Neural progenitor cell (in vitro differentiated cells): ENCODE results near the gene PTGDR2. TPM values are rescaled to one million over a fixed set of nuclear protein-coding genes. Genes with fewer than 3 reads are reported as not detected.

ENCODE experiments used
- DNase-seq: peaks from one replicate; pipeline ENCODE4 v3.0.0-alpha.2; 2016; ENCODE audit warnings: low spot score
- H2AFZ ChIP-seq: fragments of 200-600 bp; sonication (generic); replicated peaks from 2 replicates; pipeline ENCODE4 v1.6.1; 2016; ENCODE audit warnings: antibody characterized with exemption
- H3F3A ChIP-seq: fragments of 200-600 bp; sonication (generic); 2 replicates; pipeline ENCODE4 v1.6.1; 2016; ENCODE audit warnings: antibody characterized with exemption, low read depth
- H3K27ac ChIP-seq: fragments of 200-600 bp; sonication (generic); 2 replicates; pipeline ENCODE4 v1.5.1; 2016; ENCODE audit warnings: mild to moderate bottlenecking
- H3K27me3 ChIP-seq: fragments of 200-600 bp; sonication (generic); 2 replicates; pipeline ENCODE4 v1.6.1; 2016; ENCODE audit warnings: mild to moderate bottlenecking, moderate library complexity
- H3K36me3 ChIP-seq: fragments of 200-600 bp; sonication (generic); 2 replicates; pipeline ENCODE4 v1.5.1; 2016
- H3K4me1 ChIP-seq: fragments of 200-600 bp; sonication (generic); 2 replicates; pipeline ENCODE4 v1.6.1; 2016; ENCODE audit warnings: mixed run types
- H3K4me2 ChIP-seq: fragments of 200-600 bp; sonication (generic); 2 replicates; pipeline ENCODE4 v1.6.1; 2016
- H3K4me3 ChIP-seq: fragments of 200-600 bp; sonication (generic); 2 replicates; pipeline ENCODE4 v1.5.1; 2016
- H3K79me2 ChIP-seq: fragments of 200-600 bp; sonication (generic); 2 replicates; pipeline ENCODE4 v1.6.1; 2016; ENCODE audit warnings: low read depth
- H3K9ac ChIP-seq: fragments of 200-600 bp; sonication (generic); 2 replicates; pipeline ENCODE4 v1.6.1; 2016
- H3K9me3 ChIP-seq: fragments of 200-600 bp; sonication (generic); 2 replicates; pipeline ENCODE4 v1.5.1; 2016; ENCODE audit warnings: low read depth
- H4K20me1 ChIP-seq: fragments of 200-600 bp; sonication (generic); 2 replicates; pipeline ENCODE4 v1.6.1; 2016; ENCODE audit warnings: low read depth
- H3K27ac Mint-ChIP-seq: 3 replicates; pipeline ENCODE4 v1.8.0; 2021; ENCODE audit warnings: mixed read lengths
- H3K27me3 Mint-ChIP-seq: 2 replicates; pipeline ENCODE4 v1.8.0; 2022; ENCODE audit warnings: low read depth, mild to moderate bottlenecking, inconsistent platforms, moderate library complexity, mixed read lengths; ENCODE audit not compliant: insufficient read depth
- H3K36me3 Mint-ChIP-seq: 3 replicates; pipeline ENCODE4 v1.8.0; 2021; ENCODE audit warnings: mixed read lengths
- H3K4me1 Mint-ChIP-seq: 3 replicates; pipeline ENCODE4 v1.8.0; 2021; ENCODE audit warnings: mixed read lengths
- H3K4me3 Mint-ChIP-seq: 3 replicates; pipeline ENCODE4 v1.8.0; 2021; ENCODE audit warnings: mild to moderate bottlenecking, moderate library complexity, mixed read lengths
- H3K9me3 Mint-ChIP-seq: 3 replicates; pipeline ENCODE4 v1.8.0; 2020; ENCODE audit warnings: mixed read lengths
- EZH2 ChIP-seq: fragments of 200-600 bp; sonication (generic); IDR thresholded peaks from 2 replicates; pipeline ENCODE4 v1.6.1; 2017; ENCODE audit warnings: antibody characterized with exemption, mild to moderate bottlenecking, moderate library complexity
- EZH2phosphoT487 ChIP-seq: fragments of 200-600 bp; sonication (generic); IDR thresholded peaks from 2 replicates; pipeline ENCODE4 v1.6.1; 2017; ENCODE audit warnings: antibody characterized with exemption
- total RNA-seq: library from RNA; depleted of rRNA; stranded (reverse); fragments of >200 nt; gene quantifications from 2 replicates; pipeline ENCODE4 v1.2.3, GENCODE V29; 2015; ENCODE audit warnings: low replicate concordance
- TF ChIP-seq, protein P1 (sequence below): fragments of 200-600 bp; sonication (generic); IDR thresholded peaks from 2 replicates; pipeline ENCODE4 v1.5.1; 2017; ENCODE audit warnings: antibody characterized with exemption, mild to moderate bottlenecking

Gene PTGDR2
- total RNA-seq, 1 donor from 2014 or later, result not detected

DNA sequence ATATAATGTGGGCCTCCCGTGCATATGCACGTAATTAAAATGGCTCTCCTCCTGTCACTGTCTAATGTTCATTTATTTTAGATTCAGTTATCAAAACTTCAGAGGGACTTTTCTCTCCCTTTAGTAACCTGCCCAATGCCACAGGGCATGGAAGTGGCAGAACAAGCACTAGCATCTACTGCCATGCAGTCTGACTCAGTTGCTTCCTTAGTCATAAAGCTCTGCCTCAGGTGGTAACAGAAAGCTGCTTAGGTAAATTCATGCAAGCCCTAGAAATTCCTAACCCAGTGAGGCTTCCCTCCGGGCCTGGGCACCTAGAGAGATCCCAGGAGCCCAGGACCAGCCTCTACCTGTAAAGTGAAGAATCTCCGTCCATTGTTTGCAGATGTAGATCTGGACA is 41.7 kb upstream of the PTGDR2 start:
- no peaks in the 10 kb centered on the region for H4K20me1 ChIP-seq
- H3K4me3 Mint-ChIP-seq, result no peak overlapping the region
- peaks cover 2% of the 10 kb centered on the region for H3K79me2 ChIP-seq
- H3K4me3 ChIP-seq, result no peak overlapping the region
- TF ChIP-seq EZH2phosphoT487 (no peak), EZH2 (no peak)
- TF ChIP-seq, protein P1, sequence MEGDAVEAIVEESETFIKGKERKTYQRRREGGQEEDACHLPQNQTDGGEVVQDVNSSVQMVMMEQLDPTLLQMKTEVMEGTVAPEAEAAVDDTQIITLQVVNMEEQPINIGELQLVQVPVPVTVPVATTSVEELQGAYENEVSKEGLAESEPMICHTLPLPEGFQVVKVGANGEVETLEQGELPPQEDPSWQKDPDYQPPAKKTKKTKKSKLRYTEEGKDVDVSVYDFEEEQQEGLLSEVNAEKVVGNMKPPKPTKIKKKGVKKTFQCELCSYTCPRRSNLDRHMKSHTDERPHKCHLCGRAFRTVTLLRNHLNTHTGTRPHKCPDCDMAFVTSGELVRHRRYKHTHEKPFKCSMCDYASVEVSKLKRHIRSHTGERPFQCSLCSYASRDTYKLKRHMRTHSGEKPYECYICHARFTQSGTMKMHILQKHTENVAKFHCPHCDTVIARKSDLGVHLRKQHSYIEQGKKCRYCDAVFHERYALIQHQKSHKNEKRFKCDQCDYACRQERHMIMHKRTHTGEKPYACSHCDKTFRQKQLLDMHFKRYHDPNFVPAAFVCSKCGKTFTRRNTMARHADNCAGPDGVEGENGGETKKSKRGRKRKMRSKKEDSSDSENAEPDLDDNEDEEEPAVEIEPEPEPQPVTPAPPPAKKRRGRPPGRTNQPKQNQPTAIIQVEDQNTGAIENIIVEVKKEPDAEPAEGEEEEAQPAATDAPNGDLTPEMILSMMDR, result no peak
- H3K36me3 ChIP-seq, result peaks cover 23% of the 10 kb centered on the region
- no peaks in the 10 kb centered on the region for H3K4me1 ChIP-seq
- no peak overlapping the region for H3K4me2 ChIP-seq
- H3K27me3 Mint-ChIP-seq, result peaks cover 4% of the 10 kb centered on the region
- no peaks in the 10 kb centered on the region for H3K4me1 Mint-ChIP-seq
- no peaks in the 10 kb centered on the region for H3K9me3 Mint-ChIP-seq
- H3K9me3 ChIP-seq, result no peaks in the 10 kb centered on the region
- no peak overlapping the region for H3K27ac ChIP-seq
- H3F3A ChIP-seq, result peaks cover 7% of the 10 kb centered on the region
- H3K27ac Mint-ChIP-seq, result no peak overlapping the region
- no peak overlapping the region for H3K9ac ChIP-seq
- peaks cover 28% of the 10 kb centered on the region for H3K36me3 Mint-ChIP-seq
- DNase-seq, result no peak
- no peak overlapping the region for H2AFZ ChIP-seq
- no peaks in the 10 kb centered on the region for H3K27me3 ChIP-seq

DNA sequence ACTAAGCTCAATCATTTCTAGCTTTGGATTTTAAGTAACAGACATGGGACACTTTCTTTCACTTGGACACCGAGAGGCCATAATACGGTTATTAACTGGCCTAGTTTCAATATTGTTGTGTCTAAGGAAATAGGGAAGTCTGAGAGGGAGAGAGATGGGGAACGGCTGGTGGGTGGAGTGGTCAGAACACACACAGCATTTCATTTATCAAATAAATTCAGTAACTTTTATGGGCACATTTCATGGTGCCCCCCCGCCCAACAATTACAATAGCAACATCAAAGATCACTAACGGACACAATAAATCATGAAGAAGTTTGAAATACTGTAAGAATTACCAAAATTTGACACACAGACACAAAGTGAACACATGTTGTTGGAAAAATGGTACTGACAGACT is 39.9 kb upstream of the PTGDR2 start:
- Histone ChIP-seq H3K9me3 (no peaks in the 10 kb centered on the region), H4K20me1 (no peaks in the 10 kb centered on the region), H3K27ac (no peak overlapping the region), H3K27me3 (no peaks in the 10 kb centered on the region), H2AFZ (no peak overlapping the region), H3K79me2 (no peaks in the 10 kb centered on the region), H3K9ac (no peak overlapping the region), H3F3A (peaks cover 7% of the 10 kb centered on the region), H3K4me2 (no peak overlapping the region), H3K4me1 (no peaks in the 10 kb centered on the region), H3K36me3 (peaks cover 23% of the 10 kb centered on the region), H3K4me3 (no peak overlapping the region)
- Mint-ChIP-seq H3K36me3 (peaks cover 27% of the 10 kb centered on the region), H3K4me1 (no peaks in the 10 kb centered on the region), H3K4me3 (no peak overlapping the region), H3K27ac (no peak overlapping the region), H3K9me3 (no peaks in the 10 kb centered on the region), H3K27me3 (peaks cover 4% of the 10 kb centered on the region)
- no peak for DNase-seq
- TF ChIP-seq, protein P1, result no peak
- no peak for TF ChIP-seq EZH2phosphoT487
- TF ChIP-seq EZH2, result no peak

DNA sequence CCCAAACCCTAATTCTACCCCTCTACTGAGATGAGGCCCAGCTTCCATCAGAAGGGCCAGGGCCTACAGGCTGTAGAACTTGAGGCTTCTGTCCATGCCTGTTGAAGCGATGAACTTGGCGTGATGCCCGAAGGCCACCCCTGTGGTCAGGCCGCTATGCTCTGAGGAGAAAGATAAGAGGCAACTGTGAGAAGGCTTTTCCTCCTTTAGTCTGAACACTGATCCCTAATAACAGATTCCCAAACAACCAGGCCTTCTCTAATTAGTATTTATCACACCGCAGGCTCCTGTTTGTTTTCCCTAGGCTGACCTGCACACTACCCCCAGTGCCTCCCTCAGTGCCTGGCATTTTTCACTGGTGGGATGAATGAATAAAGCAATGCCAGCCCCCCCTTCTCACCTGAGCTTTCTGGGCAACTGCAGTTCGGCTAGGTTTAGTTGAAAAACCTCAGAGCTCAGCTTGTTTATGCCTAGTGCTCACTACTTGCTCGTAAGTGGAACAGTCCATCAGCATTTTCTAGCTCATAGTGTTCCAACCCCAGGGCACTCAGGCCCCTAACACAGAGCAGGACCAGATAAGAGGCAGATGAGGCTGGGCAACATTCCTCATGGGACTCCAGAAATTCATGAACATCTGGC is 35.5 kb upstream of the PTGDR2 start:
- H3K27me3 ChIP-seq, result no peaks in the 10 kb centered on the region
- no peak overlapping the region for H3K4me3 ChIP-seq
- no peak overlapping the region for H3K27ac Mint-ChIP-seq
- H3K9me3 ChIP-seq, result no peaks in the 10 kb centered on the region
- no peaks in the 10 kb centered on the region for H3K79me2 ChIP-seq
- H3K4me1 ChIP-seq, result no peaks in the 10 kb centered on the region
- peaks cover 20% of the 10 kb centered on the region for H3K36me3 Mint-ChIP-seq
- no peaks in the 10 kb centered on the region for H3K4me1 Mint-ChIP-seq
- peaks cover 4% of the 10 kb centered on the region for H3K36me3 ChIP-seq
- H3K27ac ChIP-seq, result no peak overlapping the region
- TF ChIP-seq, protein P1, result no peak
- TF ChIP-seq EZH2phosphoT487, result no peak
- H3K9ac ChIP-seq, result no peak overlapping the region
- peaks cover 2% of the 10 kb centered on the region for H3K27me3 Mint-ChIP-seq
- H3K4me2 ChIP-seq, result no peak overlapping the region
- H3K9me3 Mint-ChIP-seq, result no peaks in the 10 kb centered on the region
- no peak for DNase-seq
- H2AFZ ChIP-seq, result no peak overlapping the region
- H3F3A ChIP-seq, result no peaks in the 10 kb centered on the region
- no peaks in the 10 kb centered on the region for H4K20me1 ChIP-seq
- H3K4me3 Mint-ChIP-seq, result no peak overlapping the region
